ENCODE results near the gene OVOL1.

DNA sequence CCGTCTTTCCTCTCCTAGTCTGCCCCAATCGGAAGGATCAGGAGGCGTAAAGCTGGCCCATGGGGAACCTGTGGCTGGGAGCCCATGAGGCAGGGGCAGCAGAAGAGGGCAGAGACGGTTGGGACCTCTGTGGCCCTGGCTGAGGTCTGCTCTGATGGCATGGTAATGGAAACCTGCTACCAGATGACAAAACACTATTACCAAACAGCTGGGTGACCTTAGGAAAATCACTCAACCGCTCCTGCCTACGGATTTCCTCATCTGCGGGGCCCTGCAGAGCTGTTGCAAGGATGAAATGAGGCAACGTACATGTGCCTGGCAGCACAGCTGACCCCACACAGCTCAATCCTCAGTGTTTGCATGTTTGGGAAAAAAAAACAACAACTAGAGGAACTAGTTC, 10.7 kb upstream of the OVOL1 start:
- TF ChIP-seq, protein P1, sequence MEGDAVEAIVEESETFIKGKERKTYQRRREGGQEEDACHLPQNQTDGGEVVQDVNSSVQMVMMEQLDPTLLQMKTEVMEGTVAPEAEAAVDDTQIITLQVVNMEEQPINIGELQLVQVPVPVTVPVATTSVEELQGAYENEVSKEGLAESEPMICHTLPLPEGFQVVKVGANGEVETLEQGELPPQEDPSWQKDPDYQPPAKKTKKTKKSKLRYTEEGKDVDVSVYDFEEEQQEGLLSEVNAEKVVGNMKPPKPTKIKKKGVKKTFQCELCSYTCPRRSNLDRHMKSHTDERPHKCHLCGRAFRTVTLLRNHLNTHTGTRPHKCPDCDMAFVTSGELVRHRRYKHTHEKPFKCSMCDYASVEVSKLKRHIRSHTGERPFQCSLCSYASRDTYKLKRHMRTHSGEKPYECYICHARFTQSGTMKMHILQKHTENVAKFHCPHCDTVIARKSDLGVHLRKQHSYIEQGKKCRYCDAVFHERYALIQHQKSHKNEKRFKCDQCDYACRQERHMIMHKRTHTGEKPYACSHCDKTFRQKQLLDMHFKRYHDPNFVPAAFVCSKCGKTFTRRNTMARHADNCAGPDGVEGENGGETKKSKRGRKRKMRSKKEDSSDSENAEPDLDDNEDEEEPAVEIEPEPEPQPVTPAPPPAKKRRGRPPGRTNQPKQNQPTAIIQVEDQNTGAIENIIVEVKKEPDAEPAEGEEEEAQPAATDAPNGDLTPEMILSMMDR (IDR thresholded peaks at IDR 0.05; ENCODE audit: low read depth, low read length) = no peak
- no peak for TF ChIP-seq POLR2A (IDR thresholded peaks at IDR 0.05; ENCODE audit: extremely low read depth, insufficient read length)
- TF ChIP-seq, protein P2, sequence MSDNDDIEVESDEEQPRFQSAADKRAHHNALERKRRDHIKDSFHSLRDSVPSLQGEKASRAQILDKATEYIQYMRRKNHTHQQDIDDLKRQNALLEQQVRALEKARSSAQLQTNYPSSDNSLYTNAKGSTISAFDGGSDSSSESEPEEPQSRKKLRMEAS (IDR thresholded peaks at IDR 0.05; ENCODE audit: low read depth, low read length) = peak; percentile 95
- TF ChIP-seq MYC (IDR thresholded peaks at IDR 0.05; ENCODE audit: low read depth, low read length) = peak; percentile 99
